Tibial nerve (tissue), 4 donors: Measurements from ENCODE around the gene C3orf80. TPM values are rescaled to one million over a fixed set of nuclear protein-coding genes. Genes with fewer than 3 reads are reported as not detected.
"Not testable (repeated sequence)": the region's sequence is repeated elsewhere in the genome, so short reads cannot be mapped to it uniquely, and the experiment has no call there.

Experiments used
- DNase-seq, 2 donors: peaks; one replicate each; pipeline ENCODE4 v3.0.0-alpha.2; 2019; ENCODE audit warnings: low spot score in 2 of 2
- H3K27ac ChIP-seq, 4 donors: fragments of 200-600 bp; sonication (generic) in 3 of 4; one replicate each; pipeline ENCODE4 v1.5.1; 2017 to 2019; ENCODE audit warnings: mild to moderate bottlenecking in 1 of 4
- H3K27me3 ChIP-seq, 2 donors: fragments of 200-600 bp; sonication (generic) in 1 of 2; one replicate each; pipeline versions ENCODE4 v1.5.1 to v1.6.0; 2017 to 2019
- H3K36me3 ChIP-seq, 3 donors: fragments of 200-600 bp; sonication (generic); one replicate each; pipeline ENCODE4 v1.5.1; 2018 to 2019
- H3K4me1 ChIP-seq, 4 donors: fragments of 200-600 bp; sonication (generic) in 3 of 4; one replicate each; pipeline ENCODE4 v1.5.1; 2017 to 2019
- H3K4me3 ChIP-seq, 4 donors: fragments of 200-600 bp; sonication (generic) in 3 of 4; one replicate each; pipeline ENCODE4 v1.5.1; 2017 to 2019; ENCODE audit warnings: mild to moderate bottlenecking in 1 of 4, moderate library complexity in 1 of 4
- H3K9me3 ChIP-seq, 4 donors: fragments of 200-600 bp; sonication (generic) in 3 of 4; one replicate each; pipeline ENCODE4 v1.5.1; 2017 to 2019
- EP300 ChIP-seq, 2 donors: sonication (generic); formaldehyde crosslinking; IDR thresholded peaks; one replicate each; pipeline ENCODE4 v1.6.1; 2017; ENCODE audit warnings: antibody characterized with exemption in 2 of 2, mild to moderate bottlenecking in 1 of 2
- POLR2A ChIP-seq, 2 donors: fragments of 450-650 bp; IDR thresholded peaks; one replicate each; pipeline ENCODE4 v1.6.1; 2017; ENCODE audit warnings: antibody characterized with exemption in 2 of 2, mild to moderate bottlenecking in 2 of 2, moderate library complexity in 2 of 2
- WGBS, 2 donors: methylation state at CpG; one replicate each; pipeline ENCODE4 v1.1.5; 2018; 5-methylcytosine and 5-hydroxymethylcytosine counted together
- total RNA-seq, 4 donors: library from RNA; depleted of rRNA; stranded (reverse); fragments of >200 nt; gene quantifications; one replicate each; pipeline ENCODE4 v1.1.0, GENCODE V29; 2016
- TF ChIP-seq, protein P1 (sequence below), 5 experiments: fragments of 200-600 bp in 3 of 5; fragments of 450-650 bp in 2 of 5; sonication (generic) in 3 of 5; IDR thresholded peaks; one replicate each; pipeline ENCODE4 v1.5.1; 2016 to 2019; ENCODE audit warnings: antibody characterized with exemption in 5 of 5, mild to moderate bottlenecking in 3 of 5, moderate library complexity in 2 of 5

The C3orf80 gene
- total RNA-seq, 4 donors from 2014 or later: 0.84 to 2.2 (median 1.8) TPM; not detected in 1

DNA sequence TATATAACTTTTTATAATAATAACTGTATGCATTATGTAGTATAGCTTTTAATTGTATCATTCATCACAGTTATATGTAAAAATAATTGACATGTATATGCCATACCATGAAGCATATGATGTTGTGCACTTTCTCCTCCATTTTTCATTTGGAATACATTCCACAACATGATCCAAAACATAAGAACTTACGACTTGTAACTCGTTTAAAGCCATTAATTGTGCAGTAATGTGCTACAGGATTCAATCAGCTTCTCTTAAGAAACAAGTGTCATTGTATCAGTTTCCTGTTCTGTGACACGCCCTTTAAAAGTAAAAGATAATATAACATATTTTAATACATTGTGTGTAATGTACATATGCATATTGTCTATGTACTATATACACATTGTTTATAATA is 2.2 kb downstream of the C3orf80 start:
- no peak for TF ChIP-seq EP300 (IDR thresholded peaks at IDR 0.05)
- TF ChIP-seq, protein P1, sequence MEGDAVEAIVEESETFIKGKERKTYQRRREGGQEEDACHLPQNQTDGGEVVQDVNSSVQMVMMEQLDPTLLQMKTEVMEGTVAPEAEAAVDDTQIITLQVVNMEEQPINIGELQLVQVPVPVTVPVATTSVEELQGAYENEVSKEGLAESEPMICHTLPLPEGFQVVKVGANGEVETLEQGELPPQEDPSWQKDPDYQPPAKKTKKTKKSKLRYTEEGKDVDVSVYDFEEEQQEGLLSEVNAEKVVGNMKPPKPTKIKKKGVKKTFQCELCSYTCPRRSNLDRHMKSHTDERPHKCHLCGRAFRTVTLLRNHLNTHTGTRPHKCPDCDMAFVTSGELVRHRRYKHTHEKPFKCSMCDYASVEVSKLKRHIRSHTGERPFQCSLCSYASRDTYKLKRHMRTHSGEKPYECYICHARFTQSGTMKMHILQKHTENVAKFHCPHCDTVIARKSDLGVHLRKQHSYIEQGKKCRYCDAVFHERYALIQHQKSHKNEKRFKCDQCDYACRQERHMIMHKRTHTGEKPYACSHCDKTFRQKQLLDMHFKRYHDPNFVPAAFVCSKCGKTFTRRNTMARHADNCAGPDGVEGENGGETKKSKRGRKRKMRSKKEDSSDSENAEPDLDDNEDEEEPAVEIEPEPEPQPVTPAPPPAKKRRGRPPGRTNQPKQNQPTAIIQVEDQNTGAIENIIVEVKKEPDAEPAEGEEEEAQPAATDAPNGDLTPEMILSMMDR (IDR thresholded peaks at IDR 0.05): no peak
- no peak for TF ChIP-seq POLR2A (IDR thresholded peaks at IDR 0.05)
- Histone ChIP-seq H3K27ac (no peak overlapping the region), H3K9me3 (no peaks in the 10 kb centered on the region), H3K4me3 (no peak overlapping the region), H3K27me3 (peaks cover 0 to 43% of the 10 kb centered on the region in 2 donors), H3K36me3 (no peaks in the 10 kb centered on the region), H3K4me1 (peaks cover 0 to 24% (median 8%) of the 10 kb centered on the region in 4 donors)
- WGBS, 2 donors: 75 to 79% methylated on average over 3 of the region's 3 CpGs
- DNase-seq: no peak

DNA sequence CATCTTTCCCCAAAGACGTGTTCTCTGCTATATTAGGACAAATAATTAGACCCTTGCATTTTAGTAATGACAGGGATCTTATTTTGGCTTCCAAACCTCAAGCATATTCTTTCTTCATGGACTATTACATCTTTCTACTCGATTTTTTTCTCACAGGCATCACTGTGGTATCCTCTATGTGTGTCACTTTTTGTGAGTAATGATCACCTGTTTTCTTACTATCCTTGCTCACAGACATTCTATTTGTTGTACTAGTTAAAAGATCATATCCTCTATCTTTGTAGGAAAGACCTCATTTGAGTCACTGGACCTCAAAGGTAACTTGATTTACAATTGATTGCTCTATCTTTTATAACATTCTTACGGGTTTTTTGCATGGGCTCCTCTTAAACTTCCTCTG is 6.8 kb downstream of the C3orf80 start:
- Histone ChIP-seq H3K4me1 (no peaks in the 10 kb centered on the region), H3K36me3 (no peaks in the 10 kb centered on the region), H3K4me3 (no peak overlapping the region), H3K9me3 (no peaks in the 10 kb centered on the region), H3K27me3 (peaks cover 0 to 32% of the 10 kb centered on the region in 2 donors), H3K27ac (no peak overlapping the region)
- DNase-seq: no peak
- TF ChIP-seq EP300 (IDR thresholded peaks at IDR 0.05) (no peak), POLR2A (IDR thresholded peaks at IDR 0.05) (no peak)
- TF ChIP-seq, protein P1 (IDR thresholded peaks at IDR 0.05): no peak
- WGBS, 2 donors: 73 to 88% methylated on average over 3 of the region's 3 CpGs

DNA sequence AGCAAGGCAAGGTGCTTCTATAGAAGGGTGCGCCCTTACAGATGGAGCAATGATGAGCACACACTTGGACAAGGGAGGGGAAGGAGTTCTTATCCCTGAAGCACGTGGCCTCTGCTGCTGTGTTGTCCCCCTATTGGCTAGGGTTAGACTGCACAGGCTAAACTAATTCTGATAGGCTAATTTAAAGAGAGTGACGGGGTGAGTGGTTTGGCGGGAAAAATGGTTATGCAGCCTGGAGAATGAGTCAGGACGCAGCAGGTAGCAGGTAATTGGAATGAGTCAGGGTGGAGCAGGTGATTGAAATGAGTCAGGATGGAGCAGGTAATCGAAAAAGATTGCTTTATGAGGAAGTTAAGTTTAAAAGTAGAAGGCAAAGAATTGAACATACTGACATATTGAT is 15.5 kb downstream of the C3orf80 start:
- not testable (repeated sequence) for H3K27ac ChIP-seq, H3K27me3 ChIP-seq, H3K4me3 ChIP-seq, H3K9me3 ChIP-seq, DNase-seq, H3K4me1 ChIP-seq, H3K36me3 ChIP-seq
- 91 to 92% methylated on average over 6 of the region's 6 CpGs for WGBS, 2 donors

DNA sequence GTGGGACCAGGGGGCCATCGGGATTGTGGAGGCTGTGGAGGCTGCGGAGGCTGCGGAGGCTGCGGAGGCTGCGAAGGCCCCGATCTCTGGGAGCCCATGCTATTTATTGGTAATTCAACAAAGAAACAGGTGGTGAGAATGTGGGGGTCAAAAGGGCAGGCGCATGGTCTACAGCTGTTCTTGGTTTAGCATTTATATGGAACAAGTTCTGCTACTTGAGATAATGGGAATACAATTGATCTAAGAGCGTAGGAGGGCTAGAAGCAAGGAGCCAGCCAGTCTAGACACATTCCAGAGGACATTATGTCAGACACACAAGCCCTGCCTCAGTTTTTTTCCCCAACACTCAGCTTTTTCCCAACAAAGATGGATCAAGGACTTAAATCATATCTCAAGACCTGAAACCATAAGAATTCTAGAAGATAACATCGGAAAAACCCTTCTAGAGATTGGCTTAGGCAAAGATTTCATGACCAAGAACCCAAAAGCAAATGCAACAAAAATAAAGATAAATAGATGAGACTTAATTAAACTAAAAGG is 20.1 kb downstream of the C3orf80 start:
- H3K36me3 ChIP-seq: no peaks in the 10 kb centered on the region
- H3K9me3 ChIP-seq: no peaks in the 10 kb centered on the region
- H3K4me1 ChIP-seq: no peaks in the 10 kb centered on the region
- DNase-seq: no peak
- WGBS, 2 donors: 95% methylated on average over 9 of the region's 9 CpGs
- no peaks in the 10 kb centered on the region for H3K27me3 ChIP-seq
- no peak overlapping the region for H3K27ac ChIP-seq
- TF ChIP-seq, protein P1 (IDR thresholded peaks at IDR 0.05): no peak
- no peak for TF ChIP-seq POLR2A (IDR thresholded peaks at IDR 0.05)
- TF ChIP-seq EP300 (IDR thresholded peaks at IDR 0.05): no peak
- no peak overlapping the region for H3K4me3 ChIP-seq

DNA sequence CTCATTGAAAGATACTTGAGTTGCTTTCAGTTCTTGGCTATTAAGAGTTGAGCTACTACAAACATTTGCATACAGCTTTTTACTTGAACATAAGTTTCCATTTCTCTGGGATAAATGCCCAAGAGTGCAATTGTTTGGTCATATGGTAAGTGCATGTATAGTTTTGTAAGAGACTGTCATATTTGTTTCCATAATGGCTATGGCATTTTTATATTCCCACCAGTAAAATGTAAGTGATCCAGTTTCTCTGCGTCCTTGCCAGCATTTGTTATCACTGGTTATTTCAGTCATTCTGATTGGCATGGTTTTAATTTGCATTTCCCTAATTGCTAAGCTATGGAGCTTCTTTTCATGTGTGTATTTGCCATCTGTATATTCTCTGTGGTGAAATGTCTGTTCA is 22.5 kb downstream of the C3orf80 start:
- Histone ChIP-seq H3K27me3 (no peaks in the 10 kb centered on the region), H3K27ac (no peak overlapping the region), H3K4me3 (no peak overlapping the region), H3K9me3 (no peaks in the 10 kb centered on the region), H3K36me3 (no peaks in the 10 kb centered on the region), H3K4me1 (no peaks in the 10 kb centered on the region)
- DNase-seq: no peak
- TF ChIP-seq POLR2A (IDR thresholded peaks at IDR 0.05) (no peak), EP300 (IDR thresholded peaks at IDR 0.05) (no peak)
- TF ChIP-seq, protein P1 (IDR thresholded peaks at IDR 0.05): no peak
- WGBS, 2 donors: 71 to 78% methylated on average over 1 of the region's 1 CpG

DNA sequence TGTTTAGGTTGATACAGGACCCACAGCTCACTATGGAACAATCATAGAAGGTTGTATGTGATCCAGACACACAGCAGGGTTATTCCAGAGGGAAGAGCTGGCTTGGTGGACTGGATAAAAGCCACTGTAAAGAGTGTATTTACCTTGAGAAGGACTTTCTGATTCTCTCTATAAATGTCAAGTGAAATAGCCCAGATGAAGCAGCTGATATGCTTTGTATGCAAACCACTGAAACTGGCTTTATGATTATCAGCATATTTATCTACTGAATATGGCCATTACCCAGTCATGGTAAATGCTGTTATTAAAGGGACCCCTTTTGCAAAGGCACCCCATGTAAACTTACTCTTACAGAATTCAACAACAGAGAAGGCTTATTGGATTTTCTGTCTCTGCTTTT is 28.1 kb downstream of the C3orf80 start:
- no peak for DNase-seq
- Histone ChIP-seq H3K4me1 (no peaks in the 10 kb centered on the region), H3K36me3 (peaks cover 0 to 23% (median 0%) of the 10 kb centered on the region in 3 donors), H3K9me3 (no peaks in the 10 kb centered on the region), H3K4me3 (no peak overlapping the region), H3K27me3 (no peaks in the 10 kb centered on the region), H3K27ac (no peak overlapping the region)
- TF ChIP-seq EP300 (IDR thresholded peaks at IDR 0.05) (no peak), POLR2A (IDR thresholded peaks at IDR 0.05) (no peak)
- TF ChIP-seq, protein P1 (IDR thresholded peaks at IDR 0.05): no peak
